ENCODE measurements around the gene TTLL5. TPM values are rescaled to one million over a fixed set of nuclear protein-coding genes. Genes with fewer than 3 reads are reported as not detected.

TTLL5 gene
- total and polyA plus RNA-seq, 7 donors, result 4.8 to 36.6 (median 17.9) TPM

DNA sequence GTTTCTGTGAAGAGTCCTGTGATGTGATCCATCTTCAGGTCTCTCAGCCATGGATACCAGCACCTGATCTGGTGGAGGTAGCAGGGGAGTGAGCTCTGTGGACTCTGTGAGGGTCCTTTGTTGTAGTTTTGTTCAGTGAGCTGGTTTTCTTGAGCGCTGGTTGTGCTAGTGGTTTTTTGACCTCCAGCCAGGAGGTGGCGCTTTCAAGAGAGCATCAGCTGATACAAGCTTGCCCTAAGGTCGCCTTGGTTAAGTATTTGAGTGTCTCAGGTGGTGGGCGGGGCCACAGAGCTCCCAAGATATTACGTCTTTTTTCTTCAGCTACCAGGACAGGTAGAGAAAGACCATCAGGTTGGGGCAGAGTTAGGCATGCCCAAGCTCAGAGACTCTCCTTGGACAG is 139.7 kb downstream of the TTLL5 start:
- Histone ChIP-seq H3K27me3 (no peaks in the 10 kb centered on the region), H3K27ac (no peak overlapping the region), H3K4me3 (no peak overlapping the region), H3K9me3 (peaks cover 0 to 3% (median under 1%) of the 10 kb centered on the region in 4 donors), H3K4me1 (peaks cover 0 to 28% (median 22%) of the 10 kb centered on the region in 4 donors), H3K36me3 (no peaks in the 10 kb centered on the region)
- DNase-seq, result no peak
- TF ChIP-seq POLR2A (IDR thresholded peaks at IDR 0.05) (no peak), POLR2AphosphoS5 (IDR thresholded peaks at IDR 0.05) (no peak)
- TF ChIP-seq, protein P1, sequence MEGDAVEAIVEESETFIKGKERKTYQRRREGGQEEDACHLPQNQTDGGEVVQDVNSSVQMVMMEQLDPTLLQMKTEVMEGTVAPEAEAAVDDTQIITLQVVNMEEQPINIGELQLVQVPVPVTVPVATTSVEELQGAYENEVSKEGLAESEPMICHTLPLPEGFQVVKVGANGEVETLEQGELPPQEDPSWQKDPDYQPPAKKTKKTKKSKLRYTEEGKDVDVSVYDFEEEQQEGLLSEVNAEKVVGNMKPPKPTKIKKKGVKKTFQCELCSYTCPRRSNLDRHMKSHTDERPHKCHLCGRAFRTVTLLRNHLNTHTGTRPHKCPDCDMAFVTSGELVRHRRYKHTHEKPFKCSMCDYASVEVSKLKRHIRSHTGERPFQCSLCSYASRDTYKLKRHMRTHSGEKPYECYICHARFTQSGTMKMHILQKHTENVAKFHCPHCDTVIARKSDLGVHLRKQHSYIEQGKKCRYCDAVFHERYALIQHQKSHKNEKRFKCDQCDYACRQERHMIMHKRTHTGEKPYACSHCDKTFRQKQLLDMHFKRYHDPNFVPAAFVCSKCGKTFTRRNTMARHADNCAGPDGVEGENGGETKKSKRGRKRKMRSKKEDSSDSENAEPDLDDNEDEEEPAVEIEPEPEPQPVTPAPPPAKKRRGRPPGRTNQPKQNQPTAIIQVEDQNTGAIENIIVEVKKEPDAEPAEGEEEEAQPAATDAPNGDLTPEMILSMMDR (IDR thresholded peaks at IDR 0.05), result no peak
- WGBS, 2 donors, result 95 to 98% methylated on average over 5 of the region's 5 CpGs
- intact Hi-C loops (cut with DNase I), result no loop called here

DNA sequence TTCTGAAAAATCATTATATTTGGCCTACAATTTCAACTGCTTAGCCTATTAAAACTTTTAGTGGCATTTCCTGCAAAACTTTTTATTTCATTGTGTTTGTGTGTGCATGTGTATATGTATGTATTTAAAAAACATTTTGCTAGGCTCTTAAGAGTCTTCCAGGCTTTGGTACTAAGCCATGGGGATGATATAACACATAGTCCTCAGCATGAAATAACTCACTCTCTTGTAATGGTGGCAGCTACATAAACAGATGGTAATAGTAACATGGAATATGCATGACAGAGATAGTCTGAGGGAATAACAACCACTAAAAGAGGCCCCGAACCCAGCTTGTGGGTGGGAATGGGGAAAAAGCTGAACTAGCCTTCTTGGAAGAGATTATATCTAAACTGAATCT is 141.4 kb downstream of the TTLL5 start:
- WGBS, 2 donors, result 87 to 95% methylated on average over 1 of the region's 1 CpG

DNA sequence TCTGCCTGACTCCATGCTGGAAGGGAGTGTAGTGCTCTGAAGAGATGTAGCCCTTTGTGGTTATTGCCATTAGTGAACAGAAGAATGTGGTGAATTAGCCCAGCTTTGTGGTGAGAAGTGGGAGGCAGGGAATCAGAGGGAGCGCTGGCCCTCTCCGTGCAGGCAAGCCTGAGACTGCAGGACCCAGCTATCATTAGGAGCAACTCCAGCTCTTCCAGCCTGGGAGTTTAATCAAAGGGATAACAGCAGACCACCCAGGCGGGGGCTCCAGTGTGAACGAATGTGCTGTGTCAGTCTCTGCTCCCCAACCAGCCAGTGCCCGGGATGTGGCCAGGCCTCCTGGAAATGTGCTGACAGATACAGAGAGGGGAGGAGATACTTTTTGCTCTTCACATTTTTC is 142.7 kb downstream of the TTLL5 start:
- DNase-seq, result no peak
- Histone ChIP-seq H3K27ac (no peak overlapping the region), H3K4me1 (peaks cover 0 to 36% (median 22%) of the 10 kb centered on the region in 4 donors), H3K4me3 (no peak overlapping the region), H3K36me3 (no peaks in the 10 kb centered on the region), H3K9me3 (peaks cover 0 to 3% (median 0%) of the 10 kb centered on the region in 4 donors), H3K27me3 (no peaks in the 10 kb centered on the region)
- TF ChIP-seq POLR2A (IDR thresholded peaks at IDR 0.05), result no peak
- no peak for TF ChIP-seq EP300 (IDR thresholded peaks at IDR 0.05)
- TF ChIP-seq, protein P1 (IDR thresholded peaks at IDR 0.05), result no peak
- no peak for TF ChIP-seq POLR2AphosphoS5 (IDR thresholded peaks at IDR 0.05)
- intact Hi-C loops (cut with DNase I), result no loop called here
- WGBS, 2 donors, result 87 to 92% methylated on average over 5 of the region's 5 CpGs

More for the DNA sequence above, 141.4 kb downstream of the TTLL5 start:
- H3K36me3 ChIP-seq, result no peaks in the 10 kb centered on the region
- H3K4me1 ChIP-seq, result peaks cover 0 to 36% (median 22%) of the 10 kb centered on the region in 4 donors
- H3K4me3 ChIP-seq, result no peak overlapping the region
- H3K27ac ChIP-seq, result no peak overlapping the region
- intact Hi-C loops (cut with DNase I), result no loop called here
- peaks cover 0 to 3% (median 0%) of the 10 kb centered on the region in 4 donors for H3K9me3 ChIP-seq
- TF ChIP-seq POLR2AphosphoS5 (IDR thresholded peaks at IDR 0.05), result peak in 2 of 4 donors; percentile 22 to 43
- no peak for TF ChIP-seq POLR2A (IDR thresholded peaks at IDR 0.05)
- no peak for TF ChIP-seq EP300 (IDR thresholded peaks at IDR 0.05)
- TF ChIP-seq, protein P1 (IDR thresholded peaks at IDR 0.05), result no peak
- H3K27me3 ChIP-seq, result no peaks in the 10 kb centered on the region
- DNase-seq, result no peak

DNA sequence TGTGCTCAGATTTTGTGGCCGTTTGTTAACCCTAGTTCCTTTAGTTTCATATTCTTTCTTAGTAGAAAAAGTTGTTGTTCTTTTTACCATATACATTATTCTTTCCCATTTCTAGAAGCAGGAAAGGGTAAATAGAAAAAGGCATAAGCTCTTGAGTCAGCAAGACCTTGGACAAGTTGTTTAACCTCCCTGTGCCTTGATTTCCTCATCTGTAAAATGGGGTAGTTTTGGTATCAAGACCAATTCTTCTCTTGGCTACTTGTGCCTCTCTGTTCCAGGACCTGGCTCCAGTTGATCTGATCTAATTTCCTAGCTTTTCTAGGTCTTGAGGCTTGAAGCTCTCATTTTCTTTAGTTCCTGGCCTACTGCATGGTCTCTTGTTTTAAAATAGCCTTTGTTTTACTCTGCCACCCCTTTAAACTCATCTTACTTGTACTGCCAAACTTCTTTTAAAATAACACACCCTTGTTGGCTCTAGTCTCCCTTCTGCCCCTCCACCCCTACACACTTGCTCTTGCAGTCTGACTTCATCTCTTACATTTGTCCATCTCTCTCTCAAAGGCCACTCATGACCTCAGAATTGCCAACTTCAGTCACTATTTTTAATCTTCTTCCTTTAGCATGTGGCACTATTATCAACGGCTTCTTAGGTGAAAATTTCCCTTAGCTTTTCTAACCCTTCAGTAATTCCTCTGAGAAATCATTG is 143.7 kb downstream of the TTLL5 start:
- H3K9me3 ChIP-seq, result no peaks in the 10 kb centered on the region
- H3K27me3 ChIP-seq, result no peaks in the 10 kb centered on the region
- no peaks in the 10 kb centered on the region for H3K36me3 ChIP-seq
- DNase-seq, result no peak
- TF ChIP-seq POLR2A (IDR thresholded peaks at IDR 0.05), result no peak
- TF ChIP-seq EP300 (IDR thresholded peaks at IDR 0.05), result no peak
- no peak for TF ChIP-seq POLR2AphosphoS5 (IDR thresholded peaks at IDR 0.05)
- TF ChIP-seq, protein P1 (IDR thresholded peaks at IDR 0.05), result no peak
- 86 to 89% methylated on average over 2 of the region's 2 CpGs for WGBS, 2 donors
- H3K4me3 ChIP-seq, result no peak overlapping the region
- intact Hi-C loops (cut with DNase I), result no loop called here
- peak overlapping the region in 2 of 4 donors; percentile 2 to 19 for H3K27ac ChIP-seq
- H3K4me1 ChIP-seq, result peaks cover 0 to 36% (median 22%) of the 10 kb centered on the region in 4 donors
